ENCODE data around the gene NEGR1.

The NEGR1 gene

GRCh38 chr1:71610476-71610875 is 671.9 kb downstream of the NEGR1 start:
- DNase-seq, result no peak

GRCh38 chr1:71603044-71603776 is 679.1 kb downstream of the NEGR1 start:
- DNase-seq, result no peak

GRCh38 chr1:71600023-71600422 is 682.3 kb downstream of the NEGR1 start:
- DNase-seq, result no peak

GRCh38 chr1:71599306-71599705 is 683.0 kb downstream of the NEGR1 start:
- DNase-seq, result no peak

- no peak for DNase-seq
Observed at GRCh38 chr1:71593523-71593922, 688.8 kb downstream of the NEGR1 start.

GRCh38 chr1:71592646-71593274 is 689.6 kb downstream of the NEGR1 start:
- no peak for DNase-seq

GRCh38 chr1:71589005-71589404 is 693.3 kb downstream of the NEGR1 start:
- DNase-seq, result no peak

- no peak for DNase-seq
Observed at GRCh38 chr1:71587961-71588360, 694.4 kb downstream of the NEGR1 start.

GRCh38 chr1:71586030-71586429 is 696.3 kb downstream of the NEGR1 start:
- DNase-seq, result no peak

- no peak for DNase-seq
Observed at GRCh38 chr1:71583756-71584155, 698.6 kb downstream of the NEGR1 start.

- DNase-seq, result no peak
Observed at GRCh38 chr1:71582673-71583072, 699.7 kb downstream of the NEGR1 start.

- no peak for DNase-seq
Observed at GRCh38 chr1:71577451-71578131, 704.7 kb downstream of the NEGR1 start.

GRCh38 chr1:71572038-71572437 is 710.3 kb downstream of the NEGR1 start:
- no peak for DNase-seq

- no peak for DNase-seq
Observed at GRCh38 chr1:71566413-71566812, 715.9 kb downstream of the NEGR1 start.

GRCh38 chr1:71565831-71566230 is 716.5 kb downstream of the NEGR1 start:
- no peak for DNase-seq

GRCh38 chr1:71565262-71565661 is 717.1 kb downstream of the NEGR1 start:
- DNase-seq, result no peak

GRCh38 chr1:71562298-71562697 is 720.0 kb downstream of the NEGR1 start:
- no peak for DNase-seq

GRCh38 chr1:71561729-71562128 is 720.6 kb downstream of the NEGR1 start:
- no peak for DNase-seq

GRCh38 chr1:71561206-71561605 is 721.1 kb downstream of the NEGR1 start:
- DNase-seq, result no peak

GRCh38 chr1:71559880-71560279 is 722.5 kb downstream of the NEGR1 start:
- DNase-seq, result no peak

GRCh38 chr1:71557138-71557537 is 725.2 kb downstream of the NEGR1 start:
- no peak for DNase-seq

GRCh38 chr1:71548398-71548890 is 733.9 kb downstream of the NEGR1 start:
- no peak for DNase-seq

GRCh38 chr1:71542155-71542554 is 740.2 kb downstream of the NEGR1 start:
- DNase-seq, result no peak

GRCh38 chr1:71533950-71534349 is 748.4 kb downstream of the NEGR1 start:
- no peak for DNase-seq

Data from activated naive CD4-positive, alpha-beta T cell (primary cell).